GM12878 (cell line): ENCODE results near the gene BTF3. TPM values are rescaled to one million over a fixed set of nuclear protein-coding genes. Genes with fewer than 3 reads are reported as not detected.

Experiments
- ATAC-seq: fragments of 200-7000 bp; cut with Tn5 transposase; 3 replicates; pipeline ENCODE4 v1.9.1; 2020; ENCODE audit warnings: mild to moderate bottlenecking, moderate library complexity
- BruUV-seq: library from RNA; stranded (reverse); fragments of 400-500 nt; replicated peaks from 2 replicates; lab custom pipeline; 2021; lab: Mats Ljungman, UMichigan
- CTCF ChIA-PET: fragments of 300-600 bp; sonication (Branson Sonifier 250); formaldehyde crosslinking; extraction: SDS; loops from one replicate; lab custom pipeline; 2021; ENCODE audit warnings: inconsistent platforms; lab: Yijun Ruan, JAX
- POLR2A ChIA-PET: fragments of 350-600 bp; formaldehyde crosslinking; extraction: SDS; loops from one replicate; lab custom pipeline; 2021; ENCODE audit warnings: inconsistent platforms; lab: Charles Lee
- RAD21 ChIA-PET: fragments of 300-600 bp; sonication (Branson Sonifier 250); formaldehyde crosslinking; loops from one replicate; lab custom pipeline; 2023; ENCODE audit warnings: antibody characterized with exemption; ENCODE audit not compliant: unreplicated experiment; lab: Charles Lee
- SMC1A ChIA-PET: fragments of 300-600 bp; sonication (Branson Sonifier 250); formaldehyde crosslinking; loops from one replicate; lab custom pipeline; 2023; ENCODE audit not compliant: unreplicated experiment, uncharacterized antibody; lab: Charles Lee
- DNase-seq: peaks from one replicate; pipeline ENCODE4 v3.0.0-alpha.2; 2011; ENCODE audit warnings: low read depth, low spot score
- FAIRE-seq: peaks from 3 replicates; lab custom pipeline; 2011; peaks lifted over from hg19 to GRCh38; lab: Jason Lieb, UNC
- H2AFZ ChIP-seq: 2 replicates; pipeline ENCODE4 v1.6.0; 2011; ENCODE audit warnings: low read depth, low read length, control low read depth; ENCODE audit not compliant: control insufficient read depth
- H3K27ac ChIP-seq: 2 replicates; pipeline ENCODE4 v1.5.1; 2011; ENCODE audit warnings: control low read depth; ENCODE audit not compliant: control insufficient read depth, insufficient read depth
- H3K27me3 ChIP-seq, 2 experiments: replicated peaks in 1 of 2; 2 replicates each; pipeline versions ENCODE4 v1.6.0 to v1.6.1; 2011; ENCODE audit warnings: low read length in 1 of 2; ENCODE audit not compliant: control insufficient read depth in 2 of 2, insufficient read depth in 2 of 2
- H3K36me3 ChIP-seq, 2 experiments: 2 replicates each; pipeline ENCODE4 v1.5.1; 2011; ENCODE audit warnings: low read length in 1 of 2; ENCODE audit not compliant: control insufficient read depth in 2 of 2, insufficient read depth in 2 of 2
- H3K4me1 ChIP-seq: 2 replicates; pipeline ENCODE4 v1.6.1; 2011; ENCODE audit warnings: mild to moderate bottlenecking, low read length, moderate library complexity, mixed read lengths; ENCODE audit not compliant: control insufficient read depth, insufficient read depth
- H3K4me2 ChIP-seq: 2 replicates; pipeline ENCODE4 v1.6.0; 2011; ENCODE audit warnings: control low read depth; ENCODE audit not compliant: control insufficient read depth, insufficient read depth
- H3K4me3 ChIP-seq: fragments of 200-600 bp; sonication (generic); 2 replicates; pipeline ENCODE4 v1.5.1; 2016
- H3K79me2 ChIP-seq: 2 replicates; pipeline ENCODE4 v1.6.0; 2011; ENCODE audit warnings: low read length; ENCODE audit not compliant: control insufficient read depth, insufficient read depth
- H3K9ac ChIP-seq: 2 replicates; pipeline ENCODE4 v1.8.0; 2011; ENCODE audit warnings: low read length, control low read depth, mixed read lengths; ENCODE audit not compliant: control insufficient read depth, insufficient read depth
- H3K9me3 ChIP-seq: replicated peaks from 3 replicates; pipeline ENCODE4 v1.5.1; 2011; ENCODE audit warnings: mild to moderate bottlenecking, low read length; ENCODE audit not compliant: control insufficient read depth, insufficient read depth
- H4K20me1 ChIP-seq: 2 replicates; pipeline ENCODE4 v1.6.0; 2011; ENCODE audit not compliant: control insufficient read depth, insufficient read depth
- HDAC2 ChIP-seq: fragments of 200-600 bp; sonication (generic); IDR thresholded peaks from 2 replicates; pipeline ENCODE4 v1.6.1; 2017
- IKZF1 ChIP-seq: fragments of 450-650 bp; conservative IDR thresholded peaks from 2 replicates; pipeline ENCODE4 v1.6.1; 2017; ENCODE audit warnings: antibody characterized with exemption, mild to moderate bottlenecking
- IRF4 ChIP-seq: IDR thresholded peaks from 2 replicates; pipeline ENCODE4 v1.6.1; 2011; ENCODE audit warnings: low read depth, low read length
- KLF5 ChIP-seq: fragments of 450-650 bp; IDR thresholded peaks from 2 replicates; pipeline ENCODE4 v1.6.1; 2014; ENCODE audit warnings: mild to moderate bottlenecking; ENCODE audit not compliant: partially characterized antibody
- NFIC ChIP-seq: IDR thresholded peaks from 2 replicates; pipeline ENCODE4 v1.6.1; 2012; ENCODE audit warnings: low read depth, mild to moderate bottlenecking, inconsistent platforms, low read length, moderate library complexity
- SMC3 ChIP-seq: IDR thresholded peaks from 2 replicates; pipeline ENCODE4 v1.6.1; 2011; ENCODE audit warnings: low read length, improper control_type of control experiment, borderline replicate concordance
- WGBS: methylation state at CpG from one replicate; pipeline ENCODE4 v1.1.6; 2016; ENCODE audit warnings: low lambda C conversion rate; ENCODE audit not compliant: insufficient replicate concordance, insufficient coverage; ENCODE audit errors: missing lambda C conversion rate; 5-methylcytosine and 5-hydroxymethylcytosine counted together
- in situ Hi-C: fragments of 300-500 bp; cut with MboI; formaldehyde crosslinking; loops from 9 replicates; pipeline ENCODE4 v1.14.3; 2018; ENCODE audit warnings: mixed read lengths
- intact Hi-C: fragments of 100-400 bp; cut with micrococcal nuclease; formaldehyde crosslinking; loops from one replicate; pipeline ENCODE4 v1.14.2; 2022; ENCODE audit not compliant: unreplicated experiment
- polyA plus RNA-seq, 11 experiments: library from polyadenylated mRNA; depleted of rRNA in 4 of 11; unstranded in 6 of 11; stranded (reverse) in 5 of 11; fragments of >200 nt; fragmentation: Nextera tagmentation in 4 of 11; fragmentation: Illumina TruSeq in 1 of 11; extraction: Ambion mirVana in 4 of 11; extraction: Trizol in 1 of 11; gene quantifications; 1 replicate in 1 of 11; 2 replicates in 10 of 11; pipeline versions ENCODE4 v1.2.1 to v1.2.3, GENCODE V29; 2011 to 2016; ENCODE audit warnings: inconsistent platforms in 2 of 11, missing spikeins in 2 of 11, low read depth in 1 of 11
- total RNA-seq, 4 experiments: library from RNA; depleted of rRNA in 3 of 4; stranded (reverse); fragments of >200 nt in 3 of 4; fragmentation: Illumina TruSeq in 1 of 4; extraction: Trizol in 1 of 4; gene quantifications; 2 replicates each; pipeline versions ENCODE4 v1.2.1 to v1.2.3, GENCODE V29; 2013 to 2021
- TF ChIP-seq, protein P1 (sequence below): IDR thresholded peaks from 2 replicates; pipeline ENCODE4 v1.6.1; 2011; ENCODE audit warnings: mild to moderate bottlenecking, low read depth, low read length, moderate library complexity; ENCODE audit not compliant: insufficient replicate concordance

Gene BTF3
- total and polyA plus RNA-seq, 10 of the 15 experiments (the other 5 are each of a cell fraction or from before 2014, with no cell fraction given): 492 to 1,650 (median 904) TPM

DNA sequence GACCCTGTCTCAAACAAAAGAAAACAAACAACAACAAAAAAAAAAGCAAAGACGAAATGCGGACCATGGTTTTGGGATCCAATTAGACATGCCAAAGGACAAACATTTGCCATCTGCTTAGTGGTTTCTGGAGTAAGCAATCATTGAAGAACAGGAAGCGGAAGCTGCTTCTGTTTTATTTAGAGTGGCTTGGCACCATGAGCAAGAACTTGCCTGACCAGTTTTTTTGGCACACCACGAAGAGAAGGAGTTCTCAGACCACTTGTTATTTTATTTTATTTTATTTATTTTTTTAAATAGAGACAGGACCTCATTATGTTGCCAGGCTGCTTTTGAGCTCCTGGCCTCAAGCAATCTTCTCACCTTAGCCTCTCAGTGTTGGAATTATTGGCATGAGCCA is 17.0 kb downstream of the BTF3 start:
- no peak for FAIRE-seq

More for the DNA sequence above, 17.0 kb downstream of the BTF3 start:
- H3K9ac ChIP-seq: no peak overlapping the region
- H3K4me2 ChIP-seq: no peak overlapping the region
- BruUV-seq: no TSS peak
- H3K9me3 ChIP-seq: no peaks in the 10 kb centered on the region
- no peaks in the 10 kb centered on the region for H3K4me1 ChIP-seq
- H3K27ac ChIP-seq: no peak overlapping the region
- H4K20me1 ChIP-seq: no peaks in the 10 kb centered on the region
- POLR2A ChIA-PET: no interaction called here
- RAD21 ChIA-PET: no interaction called here
- no peaks in the 10 kb centered on the region for H3K79me2 ChIP-seq
- no peak for DNase-seq
- no peak overlapping the region for H3K4me3 ChIP-seq
- in situ Hi-C loops: no loop called here
- SMC1A ChIA-PET: interaction anchor here (0.5 to 1.8 kb wide), 4 partner anchors 9 to 80 kb away, joined by 3 to 4 read pairs (median 4); no protein-coding TSS in a partner anchor
- CTCF ChIA-PET: interaction anchor here (0.6 to 10.3 kb wide), 3 partner anchors 16 to 253 kb away, joined by 3 to 139 read pairs (median 3); no protein-coding TSS in a partner anchor
- TF ChIP-seq, protein P1, sequence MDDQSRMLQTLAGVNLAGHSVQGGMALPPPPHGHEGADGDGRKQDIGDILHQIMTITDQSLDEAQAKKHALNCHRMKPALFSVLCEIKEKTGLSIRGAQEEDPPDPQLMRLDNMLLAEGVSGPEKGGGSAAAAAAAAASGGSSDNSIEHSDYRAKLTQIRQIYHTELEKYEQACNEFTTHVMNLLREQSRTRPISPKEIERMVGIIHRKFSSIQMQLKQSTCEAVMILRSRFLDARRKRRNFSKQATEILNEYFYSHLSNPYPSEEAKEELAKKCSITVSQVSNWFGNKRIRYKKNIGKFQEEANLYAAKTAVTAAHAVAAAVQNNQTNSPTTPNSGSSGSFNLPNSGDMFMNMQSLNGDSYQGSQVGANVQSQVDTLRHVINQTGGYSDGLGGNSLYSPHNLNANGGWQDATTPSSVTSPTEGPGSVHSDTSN: no peak
- TF ChIP-seq HDAC2 (no peak), NFIC (no peak), IKZF1 (no peak), SMC3 (no peak), KLF5 (no peak), IRF4 (no peak)
- no peaks in the 10 kb centered on the region for H3K27me3 ChIP-seq
- ATAC-seq: no peak
- intact Hi-C loops: no loop called here
- H2AFZ ChIP-seq: no peak overlapping the region
- WGBS: 71% methylated on average over 4 of the region's 4 CpGs
- no peaks in the 10 kb centered on the region for H3K36me3 ChIP-seq
